Measurements from ENCODE around the gene SHISA9. TPM values are rescaled to one million over a fixed set of nuclear protein-coding genes. Genes with fewer than 3 reads are reported as not detected.

The SHISA9 gene
- total and polyA plus RNA-seq, 2 donors (not counting 1 experiment from before 2014, with no cell fraction given): 0.03 to 0.07 TPM

- Histone ChIP-seq H3K4me1 (ENCODE audit: control insufficient read depth in 2 of 2, insufficient read depth in 2 of 2, low read length in 2 of 2) (no peaks in the 10 kb centered on the region), H3K27me3 (replicated peaks in 1 of 4; ENCODE audit: control extremely low read depth in 1 of 4, control insufficient read depth in 3 of 4, insufficient read depth in 4 of 4, low read length in 3 of 4) (peaks cover 0 to 5% (median 0%) of the 10 kb centered on the region in 4 experiments), H3K27ac (ENCODE audit: low read length in 2 of 2) (no peak overlapping the region), H3K79me2 (ENCODE audit: control insufficient read depth, insufficient read depth, low read length) (no peaks in the 10 kb centered on the region), H3K4me3 (ENCODE audit: control extremely low read depth in 1 of 5, extremely low read depth in 1 of 5, insufficient read depth in 1 of 5, low read depth in 2 of 5, low read length in 4 of 5) (no peak overlapping the region), H3K4me2 (replicated peaks; ENCODE audit: low read depth, low read length, poor library complexity, severe bottlenecking) (no peak overlapping the region), H3K9me3 (ENCODE audit: control extremely low read depth in 1 of 3, control insufficient read depth in 2 of 3, insufficient read depth in 1 of 3, low read length in 2 of 3) (peaks cover 0 to 5% (median 0%) of the 10 kb centered on the region in 3 donors), H2AFZ (ENCODE audit: insufficient read depth, low read depth, low read length, poor library complexity, severe bottlenecking) (no peak overlapping the region), H4K20me1 (ENCODE audit: control insufficient read depth, insufficient read depth, low read length, poor library complexity, severe bottlenecking) (no peaks in the 10 kb centered on the region), H3K9ac (ENCODE audit: low read length) (no peak overlapping the region), H3K36me3 (replicated peaks in 1 of 2; ENCODE audit: control extremely low read depth in 1 of 2, control insufficient read depth in 1 of 2, extremely low read depth in 1 of 2, insufficient read depth in 2 of 2, low read length in 1 of 2) (no peaks in the 10 kb centered on the region)
- WGBS (ENCODE audit: insufficient coverage): 94% methylated on average over 5 of the region's 7 CpGs
- Mint-ChIP-seq H3K27me3 (peaks cover 26% of the 10 kb centered on the region), H3K9me3 (ENCODE audit: insufficient read depth) (peaks cover 3% of the 10 kb centered on the region), H3K4me1 (no peaks in the 10 kb centered on the region), H3K4me3 (no peak overlapping the region), H3K27ac (no peak overlapping the region)
- no peak for ATAC-seq (ENCODE audit: low read depth)
- DNase-seq: no peak
- intact Hi-C loops (cut with micrococcal nuclease): no loop called here
- ChIA-PET POLR2A (no interaction called here), CTCF (interaction anchor here (0.6 kb wide), 1 partner anchor 1192 kb away, joined by 6 read pairs; no protein-coding TSS in a partner anchor)
- TF ChIP-seq CTCF (IDR thresholded peaks at IDR 0.05): no peak
- TF ChIP-seq EZH2 (IDR thresholded peaks at IDR 0.05; ENCODE audit: borderline replicate concordance, insufficient read depth, low read depth, low read length, poor library complexity, severe bottlenecking): no peak
Observed at GRCh38 chr16:12925026-12925800, 23.8 kb downstream of the SHISA9 start.

GRCh38 chr16:12927591-12927990 lies 26.2 kb downstream of the SHISA9 start:
- Histone ChIP-seq H3K27me3 (replicated peaks in 1 of 4; ENCODE audit: control extremely low read depth in 1 of 4, control insufficient read depth in 3 of 4, insufficient read depth in 4 of 4, low read length in 3 of 4) (peaks cover 0 to 2% (median 0%) of the 10 kb centered on the region in 4 experiments), H3K4me1 (ENCODE audit: control insufficient read depth in 2 of 2, insufficient read depth in 2 of 2, low read length in 2 of 2) (no peaks in the 10 kb centered on the region), H4K20me1 (ENCODE audit: control insufficient read depth, insufficient read depth, low read length, poor library complexity, severe bottlenecking) (no peaks in the 10 kb centered on the region), H3K36me3 (replicated peaks in 1 of 2; ENCODE audit: control extremely low read depth in 1 of 2, control insufficient read depth in 1 of 2, extremely low read depth in 1 of 2, insufficient read depth in 2 of 2, low read length in 1 of 2) (no peaks in the 10 kb centered on the region), H3K9ac (ENCODE audit: low read length) (no peak overlapping the region), H3K4me3 (ENCODE audit: control extremely low read depth in 1 of 5, extremely low read depth in 1 of 5, insufficient read depth in 1 of 5, low read depth in 2 of 5, low read length in 4 of 5) (no peak overlapping the region), H3K27ac (ENCODE audit: low read length in 2 of 2) (no peak overlapping the region), H3K9me3 (ENCODE audit: control extremely low read depth in 1 of 3, control insufficient read depth in 2 of 3, insufficient read depth in 1 of 3, low read length in 2 of 3) (peaks cover 0 to 5% (median 0%) of the 10 kb centered on the region in 3 donors), H2AFZ (ENCODE audit: insufficient read depth, low read depth, low read length, poor library complexity, severe bottlenecking) (no peak overlapping the region), H3K79me2 (ENCODE audit: control insufficient read depth, insufficient read depth, low read length) (no peaks in the 10 kb centered on the region), H3K4me2 (replicated peaks; ENCODE audit: low read depth, low read length, poor library complexity, severe bottlenecking) (no peak overlapping the region)
- ChIA-PET POLR2A (no interaction called here), CTCF (no interaction called here)
- WGBS (ENCODE audit: insufficient coverage): 56% methylated on average over 1 of the region's 3 CpGs
- ATAC-seq (ENCODE audit: low read depth) (no peak), DNase-seq (no peak)
- Mint-ChIP-seq H3K9me3 (ENCODE audit: insufficient read depth) (peaks cover 8% of the 10 kb centered on the region), H3K27me3 (peaks cover 24% of the 10 kb centered on the region), H3K4me1 (no peaks in the 10 kb centered on the region), H3K4me3 (no peak overlapping the region), H3K27ac (no peak overlapping the region)
- no peak for TF ChIP-seq EZH2 (IDR thresholded peaks at IDR 0.05; ENCODE audit: borderline replicate concordance, insufficient read depth, low read depth, low read length, poor library complexity, severe bottlenecking)
- no peak for TF ChIP-seq CTCF (IDR thresholded peaks at IDR 0.05)
- intact Hi-C loops (cut with micrococcal nuclease): no loop called here
